Neural progenitor cell (in vitro differentiated cells): ENCODE data around the gene NAA10.

Experiments
- EZH2 ChIP-seq: fragments of 200-600 bp; sonication (generic); IDR thresholded peaks from 2 replicates; pipeline ENCODE4 v1.6.1; 2017; ENCODE audit warnings: antibody characterized with exemption, mild to moderate bottlenecking, moderate library complexity
- EZH2phosphoT487 ChIP-seq: fragments of 200-600 bp; sonication (generic); IDR thresholded peaks from 2 replicates; pipeline ENCODE4 v1.6.1; 2017; ENCODE audit warnings: antibody characterized with exemption
- TF ChIP-seq, protein P1 (sequence below): fragments of 200-600 bp; sonication (generic); IDR thresholded peaks from 2 replicates; pipeline ENCODE4 v1.5.1; 2017; ENCODE audit warnings: antibody characterized with exemption, mild to moderate bottlenecking

DNA sequence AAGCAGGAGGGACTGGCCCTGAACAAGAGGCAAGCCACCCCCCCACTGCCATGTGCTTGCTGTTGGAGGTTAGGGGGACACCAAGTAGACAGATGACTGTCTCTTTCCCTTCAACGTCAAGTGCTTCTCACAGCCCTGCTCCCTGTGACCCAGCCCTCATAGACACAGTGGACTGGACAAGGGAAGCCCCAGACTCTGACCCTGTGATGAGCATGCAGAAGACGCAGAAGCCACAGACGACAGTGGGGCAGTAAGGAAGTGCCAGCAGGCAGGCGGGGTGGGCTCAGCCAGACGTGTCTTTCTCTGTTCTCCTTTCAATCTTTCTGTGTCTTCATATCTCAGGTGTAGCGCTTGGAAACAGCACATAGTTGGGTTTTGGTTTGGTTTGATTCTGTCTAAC is 46.5 kb downstream of the NAA10 start:
- TF ChIP-seq, protein P1, sequence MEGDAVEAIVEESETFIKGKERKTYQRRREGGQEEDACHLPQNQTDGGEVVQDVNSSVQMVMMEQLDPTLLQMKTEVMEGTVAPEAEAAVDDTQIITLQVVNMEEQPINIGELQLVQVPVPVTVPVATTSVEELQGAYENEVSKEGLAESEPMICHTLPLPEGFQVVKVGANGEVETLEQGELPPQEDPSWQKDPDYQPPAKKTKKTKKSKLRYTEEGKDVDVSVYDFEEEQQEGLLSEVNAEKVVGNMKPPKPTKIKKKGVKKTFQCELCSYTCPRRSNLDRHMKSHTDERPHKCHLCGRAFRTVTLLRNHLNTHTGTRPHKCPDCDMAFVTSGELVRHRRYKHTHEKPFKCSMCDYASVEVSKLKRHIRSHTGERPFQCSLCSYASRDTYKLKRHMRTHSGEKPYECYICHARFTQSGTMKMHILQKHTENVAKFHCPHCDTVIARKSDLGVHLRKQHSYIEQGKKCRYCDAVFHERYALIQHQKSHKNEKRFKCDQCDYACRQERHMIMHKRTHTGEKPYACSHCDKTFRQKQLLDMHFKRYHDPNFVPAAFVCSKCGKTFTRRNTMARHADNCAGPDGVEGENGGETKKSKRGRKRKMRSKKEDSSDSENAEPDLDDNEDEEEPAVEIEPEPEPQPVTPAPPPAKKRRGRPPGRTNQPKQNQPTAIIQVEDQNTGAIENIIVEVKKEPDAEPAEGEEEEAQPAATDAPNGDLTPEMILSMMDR, result no peak
- no peak for TF ChIP-seq EZH2
- TF ChIP-seq EZH2phosphoT487, result no peak
